Peyer's patch (tissue), 4 donors: ENCODE data around the gene WNT10A. TPM values are rescaled to one million over a fixed set of nuclear protein-coding genes. Genes with fewer than 3 reads are reported as not detected.
"Not testable (repeated sequence)": the region's sequence is repeated elsewhere in the genome, so short reads cannot be mapped to it uniquely, and the experiment has no call there.

Source experiments
- DNase-seq, 3 donors: peaks; one replicate each; pipeline ENCODE4 v3.0.0-alpha.2; 2017 to 2019
- H3K27ac ChIP-seq, 4 donors: fragments of 200-600 bp; sonication (generic); one replicate each; pipeline ENCODE4 v1.5.1; 2016 to 2019
- H3K27me3 ChIP-seq, 2 donors: fragments of 200-600 bp; sonication (generic); one replicate each; pipeline ENCODE4 v1.5.1; 2019
- H3K36me3 ChIP-seq, 3 donors: fragments of 200-600 bp; sonication (generic); one replicate each; pipeline ENCODE4 v1.5.1; 2016 to 2019
- H3K4me1 ChIP-seq, 4 donors: fragments of 200-600 bp; sonication (generic); one replicate each; pipeline ENCODE4 v1.5.1; 2016 to 2019
- H3K4me3 ChIP-seq, 4 donors: fragments of 200-600 bp; sonication (generic); 1 replicate in 3 of 4; 2 replicates in 1 of 4; pipeline ENCODE4 v1.5.1; 2016 to 2019; ENCODE audit warnings: mild to moderate bottlenecking in 1 of 4
- H3K9me3 ChIP-seq, 4 donors: fragments of 200-600 bp; sonication (generic); one replicate each; pipeline ENCODE4 v1.5.1; 2016 to 2019; ENCODE audit warnings: mild to moderate bottlenecking in 1 of 4
- POLR2A ChIP-seq, 2 donors: fragments of 450-650 bp; IDR thresholded peaks; one replicate each; pipeline ENCODE4 v1.5.1; 2017; ENCODE audit warnings: antibody characterized with exemption in 2 of 2, mild to moderate bottlenecking in 2 of 2, moderate library complexity in 2 of 2
- total RNA-seq, 4 donors: library from RNA; depleted of rRNA; stranded (reverse); fragments of >200 nt; gene quantifications; one replicate each; pipeline ENCODE4 v1.1.0, GENCODE V29; 2016
- TF ChIP-seq, protein P1 (sequence below), 6 experiments: fragments of 450-650 bp in 4 of 6; fragments of 200-600 bp in 2 of 6; sonication (generic) in 1 of 6; IDR thresholded peaks; one replicate each; pipeline ENCODE4 v1.5.1; 2017 to 2019; ENCODE audit warnings: antibody characterized with exemption in 6 of 6, mild to moderate bottlenecking in 3 of 6, moderate library complexity in 1 of 6

The WNT10A gene
- total RNA-seq, 4 donors from 2014 or later: 0.27 to 2.5 TPM; not detected in 2

GRCh38 chr2:218834685-218835084, 46.0 kb upstream of the WNT10A start:
- Histone ChIP-seq H3K4me1 (no peaks in the 10 kb centered on the region), H3K36me3 (no peaks in the 10 kb centered on the region), H3K27ac (no peak overlapping the region), H3K9me3 (no peaks in the 10 kb centered on the region), H3K27me3 (no peaks in the 10 kb centered on the region), H3K4me3 (no peak overlapping the region)
- no peak for DNase-seq
- no peak for TF ChIP-seq POLR2A (IDR thresholded peaks at IDR 0.05)
- TF ChIP-seq, protein P1, sequence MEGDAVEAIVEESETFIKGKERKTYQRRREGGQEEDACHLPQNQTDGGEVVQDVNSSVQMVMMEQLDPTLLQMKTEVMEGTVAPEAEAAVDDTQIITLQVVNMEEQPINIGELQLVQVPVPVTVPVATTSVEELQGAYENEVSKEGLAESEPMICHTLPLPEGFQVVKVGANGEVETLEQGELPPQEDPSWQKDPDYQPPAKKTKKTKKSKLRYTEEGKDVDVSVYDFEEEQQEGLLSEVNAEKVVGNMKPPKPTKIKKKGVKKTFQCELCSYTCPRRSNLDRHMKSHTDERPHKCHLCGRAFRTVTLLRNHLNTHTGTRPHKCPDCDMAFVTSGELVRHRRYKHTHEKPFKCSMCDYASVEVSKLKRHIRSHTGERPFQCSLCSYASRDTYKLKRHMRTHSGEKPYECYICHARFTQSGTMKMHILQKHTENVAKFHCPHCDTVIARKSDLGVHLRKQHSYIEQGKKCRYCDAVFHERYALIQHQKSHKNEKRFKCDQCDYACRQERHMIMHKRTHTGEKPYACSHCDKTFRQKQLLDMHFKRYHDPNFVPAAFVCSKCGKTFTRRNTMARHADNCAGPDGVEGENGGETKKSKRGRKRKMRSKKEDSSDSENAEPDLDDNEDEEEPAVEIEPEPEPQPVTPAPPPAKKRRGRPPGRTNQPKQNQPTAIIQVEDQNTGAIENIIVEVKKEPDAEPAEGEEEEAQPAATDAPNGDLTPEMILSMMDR (IDR thresholded peaks at IDR 0.05): no peak

- TF ChIP-seq, protein P1 (IDR thresholded peaks at IDR 0.05): no peak
- TF ChIP-seq POLR2A (IDR thresholded peaks at IDR 0.05): no peak
- Histone ChIP-seq H3K36me3 (no peaks in the 10 kb centered on the region), H3K27me3 (no peaks in the 10 kb centered on the region), H3K4me1 (no peaks in the 10 kb centered on the region), H3K27ac (no peak overlapping the region), H3K4me3 (no peak overlapping the region), H3K9me3 (no peaks in the 10 kb centered on the region)
- no peak for DNase-seq
Measured at GRCh38 chr2:218837495-218837894, 43.2 kb upstream of the WNT10A start.

DNA sequence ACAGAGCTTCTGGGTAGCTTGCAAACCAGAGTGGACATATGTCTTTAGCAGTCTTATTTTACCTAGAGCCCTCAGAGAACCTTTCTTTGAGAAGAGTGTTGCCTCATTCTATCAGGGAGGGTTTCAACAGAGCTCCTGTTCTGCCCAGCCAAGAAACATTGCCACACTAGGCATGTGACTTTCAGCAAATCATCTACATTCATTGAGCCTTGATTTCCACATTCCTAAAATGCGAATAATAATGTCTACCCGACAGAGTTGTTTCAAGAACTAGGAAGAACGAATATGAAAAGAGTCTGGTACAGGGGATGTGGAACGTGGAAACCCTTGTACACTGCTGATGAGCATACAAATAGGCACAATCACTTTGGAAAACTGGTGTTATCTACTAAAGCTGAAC, 41.2 kb upstream of the WNT10A start:
- TF ChIP-seq, protein P1 (IDR thresholded peaks at IDR 0.05): no peak
- TF ChIP-seq POLR2A (IDR thresholded peaks at IDR 0.05): no peak
- H3K9me3 ChIP-seq: no peaks in the 10 kb centered on the region
- H3K27ac ChIP-seq: no peak overlapping the region
- no peaks in the 10 kb centered on the region for H3K4me1 ChIP-seq
- H3K27me3 ChIP-seq: no peaks in the 10 kb centered on the region
- H3K4me3 ChIP-seq: no peak overlapping the region
- H3K36me3 ChIP-seq: no peaks in the 10 kb centered on the region
- no peak for DNase-seq

DNA sequence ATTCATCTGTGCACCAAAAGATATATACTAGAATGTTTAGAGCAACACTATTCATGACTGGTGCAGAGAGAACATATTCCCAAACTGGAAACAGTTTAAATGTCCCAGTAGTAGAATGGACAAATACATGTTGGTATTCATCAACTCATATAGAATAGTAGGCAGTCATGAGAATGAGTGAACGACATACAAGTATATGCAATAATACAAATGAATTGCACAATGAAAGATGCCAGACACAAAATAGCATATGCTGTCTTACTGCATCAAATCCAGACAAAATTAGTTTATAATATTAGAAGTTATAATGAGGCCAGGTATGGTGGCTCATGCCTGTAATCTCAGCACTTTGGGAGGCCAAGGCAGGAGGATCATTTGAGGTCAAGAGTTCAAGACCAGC, 40.8 kb upstream of the WNT10A start:
- Histone ChIP-seq H3K27ac (no peak overlapping the region), H3K36me3 (no peaks in the 10 kb centered on the region), H3K27me3 (no peaks in the 10 kb centered on the region), H3K9me3 (no peaks in the 10 kb centered on the region), H3K4me3 (no peak overlapping the region), H3K4me1 (no peaks in the 10 kb centered on the region)
- TF ChIP-seq POLR2A (IDR thresholded peaks at IDR 0.05): no peak
- TF ChIP-seq, protein P1 (IDR thresholded peaks at IDR 0.05): no peak
- no peak for DNase-seq

- H3K27ac ChIP-seq, H3K27me3 ChIP-seq, H3K4me1 ChIP-seq, H3K4me3 ChIP-seq, H3K36me3 ChIP-seq, DNase-seq, H3K9me3 ChIP-seq: not testable (repeated sequence)
Measured at GRCh38 chr2:218844334-218844733, 36.3 kb upstream of the WNT10A start.

DNA sequence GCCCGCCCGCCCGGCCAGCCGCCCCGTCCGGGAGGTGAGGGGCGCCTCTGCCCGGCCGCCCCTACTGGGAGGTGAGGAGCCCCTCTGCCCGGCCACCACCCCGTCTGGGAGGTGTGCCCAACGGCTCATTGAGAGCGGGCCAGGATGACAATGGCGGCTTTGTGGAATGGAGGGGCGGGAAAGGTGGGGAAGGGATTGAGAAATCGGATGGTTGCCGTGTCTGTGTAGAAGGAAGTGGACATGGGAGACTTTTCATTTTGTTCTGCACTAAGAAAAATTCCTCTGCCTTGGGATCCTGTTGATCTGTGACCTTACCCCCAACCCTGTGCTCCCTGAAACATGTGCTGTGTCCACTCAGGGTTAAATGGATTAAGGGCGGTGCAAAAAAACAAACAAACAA, 33.7 kb upstream of the WNT10A start:
- not testable (repeated sequence) for H3K4me1 ChIP-seq, H3K27me3 ChIP-seq, H3K9me3 ChIP-seq, H3K4me3 ChIP-seq, H3K36me3 ChIP-seq, H3K27ac ChIP-seq, DNase-seq

DNA sequence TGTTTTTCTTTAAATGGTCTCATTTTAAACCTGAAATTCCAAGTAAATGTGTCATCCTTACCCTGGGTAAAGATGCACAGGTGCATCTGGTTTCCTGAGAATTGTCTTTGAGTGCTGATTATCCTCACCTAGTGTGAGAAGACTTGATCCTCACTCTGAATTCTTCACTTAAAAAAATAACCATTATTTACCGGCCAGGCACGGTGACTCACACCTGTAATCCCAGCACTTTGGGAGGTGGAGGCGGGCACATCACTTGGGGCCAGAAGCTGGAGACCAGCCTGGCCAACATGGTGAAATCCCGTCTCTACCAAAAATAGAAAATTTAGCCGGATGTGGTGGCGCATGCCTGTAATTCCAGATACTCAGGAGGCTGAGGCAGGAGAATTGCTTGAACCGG, 30.9 kb upstream of the WNT10A start:
- Histone ChIP-seq H3K9me3 (no peaks in the 10 kb centered on the region), H3K4me1 (no peaks in the 10 kb centered on the region), H3K4me3 (no peak overlapping the region), H3K27me3 (no peaks in the 10 kb centered on the region), H3K36me3 (no peaks in the 10 kb centered on the region), H3K27ac (no peak overlapping the region)
- DNase-seq: no peak
- no peak for TF ChIP-seq POLR2A (IDR thresholded peaks at IDR 0.05)
